Measurements from ENCODE around the gene SSBP4. TPM values are rescaled to one million over a fixed set of nuclear protein-coding genes. Genes with fewer than 3 reads are reported as not detected.
A peak's percentile ranks its signal among the peaks of the same experiment; 100 is the strongest.

The SSBP4 gene
- total RNA-seq, 3 donors from 2014 or later = 31.2 to 48.6 (median 41.1) TPM

DNA sequence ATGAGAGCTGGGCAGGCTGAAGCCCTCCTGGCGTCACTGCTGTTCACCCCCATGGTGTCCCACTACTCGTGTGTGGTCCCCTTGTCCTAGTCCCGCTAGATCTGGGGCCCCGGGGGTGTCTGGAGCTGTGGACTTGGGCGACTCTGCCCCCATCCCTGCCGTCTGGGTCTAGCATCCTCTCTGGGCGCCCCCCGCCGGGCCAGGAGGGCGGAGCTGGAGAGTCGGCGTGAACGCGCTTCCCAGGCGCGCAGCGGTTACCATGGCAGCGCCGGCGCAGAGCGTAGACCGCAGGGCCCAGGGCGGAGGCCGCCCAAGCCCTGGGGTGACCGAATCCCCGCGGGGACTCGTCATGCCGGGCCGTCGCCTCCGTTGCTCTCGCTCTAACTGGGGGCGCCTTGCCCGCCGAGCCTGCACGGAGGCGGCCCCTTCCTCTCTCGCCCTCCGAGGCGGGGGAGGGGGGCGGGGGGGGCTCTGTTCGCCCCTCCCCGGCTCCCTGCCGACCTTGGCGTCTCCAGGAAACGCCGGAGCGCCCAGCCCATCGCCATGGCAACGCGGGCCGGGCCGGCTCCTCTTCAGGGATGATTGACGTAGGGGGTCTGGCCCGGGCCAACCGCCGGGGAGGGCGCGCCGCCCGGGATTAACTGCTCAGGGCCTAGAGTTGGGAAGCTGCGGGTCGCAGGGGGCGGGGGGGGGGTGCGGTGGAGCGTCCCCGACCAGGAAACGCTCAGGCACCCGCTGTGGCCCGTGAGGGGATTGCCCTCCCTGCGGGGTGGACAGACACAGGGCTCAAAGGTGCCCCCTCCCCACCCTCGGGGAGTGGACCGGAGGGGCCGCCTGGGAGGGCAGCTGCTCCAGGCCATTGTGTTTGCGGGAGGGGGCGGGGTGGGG lies 9.8 kb downstream of the SSBP4 start:
- ATAC-seq (peak; percentile 81), DNase-seq (peak; percentile 74 to 91 (median 84))
- intact Hi-C loops (cut with DNase I, micrococcal nuclease) = no loop called here
- H3K4me3 ChIP-seq = no peak overlapping the region
- no peaks in the 10 kb centered on the region for H3K36me3 ChIP-seq (ENCODE audit: low read depth)
- peaks cover 28% of the 10 kb centered on the region for H3K4me1 ChIP-seq (ENCODE audit: low read depth)
- H3K9me3 ChIP-seq = no peaks in the 10 kb centered on the region
- no peak for TF ChIP-seq CTCF (IDR thresholded peaks at IDR 0.05)

DNA sequence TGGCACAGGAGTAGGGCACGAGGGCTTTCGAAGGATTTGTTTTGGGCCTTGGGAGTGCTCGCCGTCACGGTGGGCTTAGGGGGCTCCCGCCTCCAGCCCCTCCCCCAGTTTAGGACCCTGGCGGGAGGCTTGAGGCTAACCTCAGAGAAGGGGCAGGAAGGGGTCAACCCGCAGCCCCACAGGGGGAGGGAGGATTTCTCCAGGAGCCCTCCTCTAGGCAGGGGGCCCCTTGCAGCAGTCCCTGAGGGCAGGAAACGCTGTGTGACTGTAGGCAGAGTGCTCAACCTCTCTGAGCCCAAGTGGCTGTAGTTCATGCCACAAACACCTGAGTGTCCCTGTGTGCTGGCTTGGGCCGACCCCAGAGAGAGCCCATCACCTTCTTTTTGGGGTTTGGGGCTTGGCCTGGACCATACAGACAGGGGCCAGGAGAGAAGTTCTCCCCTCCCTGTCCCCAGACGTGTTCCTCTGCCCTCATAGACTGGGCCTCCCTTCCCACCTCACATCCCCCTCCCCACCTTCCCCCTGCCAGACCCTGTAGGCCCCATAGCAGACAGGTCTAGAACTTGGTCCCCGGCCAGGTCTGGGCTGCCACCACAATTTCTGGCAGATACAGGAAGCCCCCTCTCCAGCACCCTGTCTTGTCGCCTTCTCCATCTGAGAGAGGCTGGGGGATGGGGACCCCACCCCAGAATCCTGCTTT lies 10.7 kb downstream of the SSBP4 start:
- DNase-seq = peak in 1 of 3 donors; percentile 59
- Histone ChIP-seq H3K4me1 (ENCODE audit: low read depth) (peaks cover 28% of the 10 kb centered on the region), H3K9me3 (no peaks in the 10 kb centered on the region), H3K4me3 (no peak overlapping the region), H3K36me3 (ENCODE audit: low read depth) (no peaks in the 10 kb centered on the region)
- no peak for TF ChIP-seq CTCF (IDR thresholded peaks at IDR 0.05)
- ATAC-seq = no peak
- intact Hi-C loops (cut with DNase I, micrococcal nuclease) = no loop called here

DNA sequence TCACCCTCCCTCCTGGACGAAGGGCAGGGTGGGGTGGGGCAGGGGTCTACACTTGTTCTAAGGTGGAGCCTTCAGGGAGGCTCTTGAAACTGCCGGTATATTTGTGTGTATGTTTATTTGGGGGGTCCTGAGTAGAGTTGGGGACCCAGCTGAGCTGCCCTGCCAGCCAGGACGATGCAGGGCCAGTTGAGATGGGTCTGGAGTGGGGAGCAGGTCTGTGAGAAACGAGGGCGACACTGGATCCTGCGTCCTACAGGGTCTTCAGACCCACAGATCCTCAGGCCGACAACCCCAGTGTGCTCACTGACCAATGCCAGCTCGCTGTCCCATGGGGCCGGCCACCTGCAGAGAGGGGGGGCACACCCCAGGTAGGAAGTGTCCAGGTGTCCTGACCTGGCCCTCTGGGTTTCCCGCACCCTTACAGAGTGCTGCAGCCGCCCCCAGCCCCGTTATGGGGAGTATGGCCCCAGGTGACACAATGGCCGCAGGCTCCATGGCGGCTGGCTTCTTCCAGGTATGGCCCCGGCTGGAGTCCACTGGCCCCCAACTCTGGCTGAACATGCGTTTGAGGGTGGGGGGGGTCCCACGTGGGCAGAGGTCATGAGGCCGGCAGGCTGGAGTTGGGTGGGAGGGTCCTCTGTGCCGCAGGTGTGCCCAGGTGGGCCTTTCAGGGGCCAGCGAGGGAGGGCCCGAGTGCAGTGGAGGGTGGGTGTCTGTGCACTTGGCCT lies 11.4 kb downstream of the SSBP4 start:
- TF ChIP-seq CTCF (IDR thresholded peaks at IDR 0.05) = no peak
- peak in 1 of 3 donors; percentile 56 for DNase-seq

GRCh38 chr19:18431351-18432197 lies 12.4 kb downstream of the SSBP4 start:
- TF ChIP-seq CTCF (IDR thresholded peaks at IDR 0.05) = no peak
- no peaks in the 10 kb centered on the region for H3K9me3 ChIP-seq
- DNase-seq (peak in 1 of 3 donors; percentile 61), ATAC-seq (no peak)
- H3K4me3 ChIP-seq = no peak overlapping the region
- peaks cover 22% of the 10 kb centered on the region for H3K4me1 ChIP-seq (ENCODE audit: low read depth)
- intact Hi-C loops (cut with DNase I, micrococcal nuclease) = no loop called here
- no peaks in the 10 kb centered on the region for H3K36me3 ChIP-seq (ENCODE audit: low read depth)

More for the DNA sequence above, 11.4 kb downstream of the SSBP4 start:
- no peak overlapping the region for H3K4me3 ChIP-seq
- no peak for ATAC-seq
- H3K9me3 ChIP-seq = no peaks in the 10 kb centered on the region
- H3K4me1 ChIP-seq (ENCODE audit: low read depth) = peaks cover 28% of the 10 kb centered on the region
- no peaks in the 10 kb centered on the region for H3K36me3 ChIP-seq (ENCODE audit: low read depth)
- intact Hi-C loops (cut with DNase I, micrococcal nuclease) = no loop called here

Data from mucosa of descending colon (tissue), 3 donors.